DND-41 (cell line): ENCODE measurements around the gene C1orf210.

Experiments used
- CTCF ChIP-seq: IDR thresholded peaks from 2 replicates; pipeline ENCODE4 v1.5.1; 2012; ENCODE audit warnings: borderline replicate concordance, low read length, moderate library complexity, mild to moderate bottlenecking; ENCODE audit not compliant: poor library complexity, severe bottlenecking; ENCODE audit errors: extremely low read depth
- EZH2 ChIP-seq: IDR thresholded peaks from 3 replicates; pipeline ENCODE4 v1.6.1; 2012; ENCODE audit warnings: borderline replicate concordance, low read depth, mild to moderate bottlenecking, moderate library complexity, low read length, inconsistent platforms; ENCODE audit not compliant: severe bottlenecking

GRCh38 chr1:43316738-43317520, 31.5 kb upstream of the C1orf210 start:
- TF ChIP-seq CTCF (no peak), EZH2 (no peak)
